Stomach smooth muscle (tissue), 2 donors: Measurements from ENCODE around the gene KLHL2.

Experiments used
- H3K27ac ChIP-seq: one replicate; pipeline ENCODE4 v1.7.0; 2013; ENCODE audit warnings: mild to moderate bottlenecking, low read length, inconsistent platforms
- H3K27me3 ChIP-seq, 2 donors: one replicate each; pipeline ENCODE4 v1.7.0; 2013; ENCODE audit warnings: low read length in 2 of 2; ENCODE audit not compliant: insufficient read depth in 2 of 2, control insufficient read depth in 1 of 2
- H3K36me3 ChIP-seq, 2 donors: one replicate each; pipeline ENCODE4 v1.7.0; 2013; ENCODE audit warnings: low read length in 2 of 2; ENCODE audit not compliant: control insufficient read depth in 2 of 2, insufficient read depth in 2 of 2
- H3K4me1 ChIP-seq: one replicate; pipeline ENCODE4 v1.7.0; 2013; ENCODE audit warnings: low read length; ENCODE audit not compliant: control insufficient read depth, insufficient read depth
- H3K4me3 ChIP-seq, 2 donors: one replicate each; pipeline ENCODE4 v1.7.0; 2013; ENCODE audit warnings: low read length in 2 of 2
- H3K9ac ChIP-seq, 2 donors: one replicate each; pipeline ENCODE4 v1.7.0; 2013; ENCODE audit warnings: low read length in 2 of 2, mild to moderate bottlenecking in 1 of 2
- H3K9me3 ChIP-seq, 2 donors: one replicate each; pipeline ENCODE4 v1.7.0; 2013; ENCODE audit warnings: low read length in 2 of 2; ENCODE audit not compliant: control insufficient read depth in 2 of 2
- donor health status: healthy.
- donor health status: Pancreatic carcinoma.

Gene KLHL2

DNA sequence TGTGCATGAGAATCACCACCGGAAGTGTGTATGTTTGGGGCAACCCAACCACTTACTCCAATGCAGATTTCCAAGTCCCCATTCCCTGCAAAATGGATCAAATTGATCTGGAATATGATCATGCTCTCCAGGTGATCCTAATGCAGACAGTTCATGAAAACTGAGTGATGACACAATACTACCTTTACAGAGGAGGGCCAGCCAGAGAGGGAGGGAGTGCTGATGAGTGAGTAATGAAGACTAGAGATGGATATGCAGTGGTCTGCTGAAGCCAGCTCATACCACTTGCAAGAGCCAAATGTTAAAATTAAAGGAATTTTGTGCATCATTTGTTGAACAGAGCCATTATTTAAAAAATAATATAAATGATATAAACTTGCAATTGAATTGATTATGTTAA, 161.2 kb downstream of the KLHL2 start:
- Histone ChIP-seq H3K4me3 (no peak overlapping the region), H3K27me3 (no peaks in the 10 kb centered on the region), H3K9me3 (no peaks in the 10 kb centered on the region), H3K9ac (no peak overlapping the region), H3K27ac (no peak overlapping the region), H3K36me3 (no peaks in the 10 kb centered on the region), H3K4me1 (no peaks in the 10 kb centered on the region)

DNA sequence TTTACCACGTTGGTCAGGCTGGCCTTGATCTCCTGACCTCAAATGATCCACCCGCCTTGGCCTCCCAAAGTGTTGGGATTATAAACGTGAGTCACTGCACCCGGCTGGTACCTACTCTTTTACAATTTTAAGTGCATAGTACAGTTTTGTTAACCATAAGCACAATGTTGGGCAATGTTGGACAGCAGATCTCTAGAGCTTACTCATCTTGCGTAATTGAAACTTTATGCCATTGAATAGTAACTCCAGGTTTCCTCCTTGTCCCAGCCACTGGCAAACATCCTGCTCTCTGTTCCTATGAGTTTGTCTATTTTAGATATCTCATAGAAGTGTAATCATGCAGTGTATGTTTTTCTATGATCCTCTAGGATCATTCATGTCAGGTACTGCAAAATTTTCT, 162.2 kb downstream of the KLHL2 start:
- H3K9me3 ChIP-seq = no peaks in the 10 kb centered on the region
- no peaks in the 10 kb centered on the region for H3K4me1 ChIP-seq
- no peaks in the 10 kb centered on the region for H3K36me3 ChIP-seq
- H3K27me3 ChIP-seq = no peaks in the 10 kb centered on the region
- no peak overlapping the region for H3K27ac ChIP-seq
- H3K9ac ChIP-seq = no peak overlapping the region
- H3K4me3 ChIP-seq = no peak overlapping the region

DNA sequence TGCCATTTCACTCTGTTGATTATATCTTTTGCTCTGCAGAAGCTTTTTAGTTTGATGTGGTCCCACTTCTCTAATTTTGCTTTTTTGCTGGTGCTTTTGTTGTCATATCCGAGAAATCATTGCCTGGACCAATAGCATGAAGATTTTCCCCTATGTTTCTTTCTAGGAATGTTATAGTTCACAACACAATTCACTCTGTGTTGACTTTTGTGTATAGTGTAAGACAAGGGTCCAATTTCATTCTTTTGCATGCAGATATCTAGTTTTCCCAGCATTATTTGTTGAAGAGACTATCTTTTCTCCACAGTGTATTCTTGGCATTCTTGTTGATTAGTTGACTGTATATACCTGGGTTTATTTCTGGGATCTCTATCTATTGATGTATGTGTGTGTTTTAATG, 163.2 kb downstream of the KLHL2 start:
- Histone ChIP-seq H3K4me3 (no peak overlapping the region), H3K9me3 (peaks cover 3% of the 10 kb centered on the region in 2 donors), H3K36me3 (no peaks in the 10 kb centered on the region), H3K4me1 (no peaks in the 10 kb centered on the region), H3K9ac (no peak overlapping the region), H3K27ac (no peak overlapping the region), H3K27me3 (no peaks in the 10 kb centered on the region)
